BLaER1 treated with 17β-estradiol and CSF1 and Interleukin-3, amounts not matched to agents 10 nM and 100 nM (cell line): Measurements from ENCODE around the gene KCTD17.
"Not testable (repeated sequence)": the region's sequence is repeated elsewhere in the genome, so short reads cannot be mapped to it uniquely, and the experiment has no call there.

Experiments
- H3K27ac ChIP-seq, 11 experiments: shearing (Covaris generic); formaldehyde crosslinking; 2 replicates each; pipeline ENCODE4 v1.8.1; 2022
- H3K27me3 ChIP-seq, 11 experiments: shearing (Covaris generic); formaldehyde crosslinking; 2 replicates each; pipeline ENCODE4 v1.8.1; 2022
- H3K36me3 ChIP-seq, 11 experiments: shearing (Covaris generic); formaldehyde crosslinking; 2 replicates each; pipeline ENCODE4 v1.8.1; 2022
- H3K4me1 ChIP-seq, 10 experiments: shearing (Covaris generic); formaldehyde crosslinking; 2 replicates each; pipeline ENCODE4 v1.8.1; 2022
- H3K4me2 ChIP-seq, 11 experiments: shearing (Covaris generic); formaldehyde crosslinking; 2 replicates each; pipeline ENCODE4 v1.8.1; 2022
- H3K4me3 ChIP-seq, 10 experiments: shearing (Covaris generic); formaldehyde crosslinking; 2 replicates each; pipeline ENCODE4 v1.8.1; 2022
- H3K9ac ChIP-seq, 11 experiments: shearing (Covaris generic); formaldehyde crosslinking; 2 replicates each; pipeline ENCODE4 v1.8.1; 2022
- H3K9me3 ChIP-seq, 11 experiments: shearing (Covaris generic); formaldehyde crosslinking; replicated peaks in 1 of 11; 2 replicates each; pipeline ENCODE4 v1.8.1; 2022
- H4K20me1 ChIP-seq, 11 experiments: shearing (Covaris generic); formaldehyde crosslinking; 2 replicates each; pipeline ENCODE4 v1.8.1; 2022
- Cebpa-rat ChIP-seq, 11 experiments: shearing (Covaris generic); IDR thresholded peaks; 2 replicates each; pipeline ENCODE4 v1.8.1; 2022

Gene KCTD17

GRCh38 chr22:37070334-37070733 lies 18.8 kb downstream of the KCTD17 start:
- H3K27ac ChIP-seq: no peak overlapping the region
- H3K4me3 ChIP-seq: no peak overlapping the region
- peaks cover 14 to 34% (median 28%) of the 10 kb centered on the region in 11 experiments for H3K27me3 ChIP-seq
- peaks cover 0 to 28% (median 0%) of the 10 kb centered on the region in 11 experiments; a peak in 4 of 22 replicates for H4K20me1 ChIP-seq
- no peaks in the 10 kb centered on the region for H3K36me3 ChIP-seq
- peaks cover 0 to 4% (median 0%) of the 10 kb centered on the region in 10 experiments; a peak in 2 of 20 replicates for H3K4me1 ChIP-seq
- no peak for TF ChIP-seq Cebpa-rat (IDR thresholded peaks at IDR 0.05)
- no peak overlapping the region for H3K4me2 ChIP-seq
- H3K9ac ChIP-seq: no peak overlapping the region
- peaks cover 0 to 7% (median 0%) of the 10 kb centered on the region in 11 experiments; a peak in 2 of 22 replicates for H3K9me3 ChIP-seq

DNA sequence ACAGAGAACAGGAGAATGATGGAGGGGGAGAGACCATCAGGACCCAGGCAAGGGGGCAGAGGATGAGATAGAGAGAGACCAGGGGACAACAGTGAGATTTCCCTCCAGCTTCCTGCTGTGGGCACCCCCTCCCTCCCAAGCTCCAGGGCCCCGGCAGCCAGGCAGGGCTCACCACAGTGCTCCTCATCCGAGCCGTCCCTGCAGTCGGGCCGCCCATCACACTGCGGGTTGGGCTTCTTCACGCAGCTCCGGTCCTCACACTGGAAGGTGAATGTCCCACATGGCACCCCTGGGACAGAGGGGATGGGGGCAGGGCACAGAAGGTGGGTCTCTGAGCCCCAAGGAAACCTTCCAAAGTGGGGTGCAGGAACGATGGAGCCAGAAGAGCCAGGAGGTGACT lies 19.2 kb downstream of the KCTD17 start:
- Histone ChIP-seq H3K27me3 (peaks cover 14 to 34% (median 28%) of the 10 kb centered on the region in 11 experiments), H3K36me3 (no peaks in the 10 kb centered on the region), H4K20me1 (peaks cover 0 to 24% (median 0%) of the 10 kb centered on the region in 11 experiments; a peak in 4 of 22 replicates), H3K4me1 (peaks cover 0 to 4% (median 0%) of the 10 kb centered on the region in 10 experiments; a peak in 1 of 20 replicates), H3K4me2 (no peak overlapping the region), H3K9ac (no peak overlapping the region), H3K27ac (no peak overlapping the region), H3K9me3 (peaks cover 0 to 7% (median 0%) of the 10 kb centered on the region in 11 experiments; a peak in 2 of 22 replicates), H3K4me3 (no peak overlapping the region)
- no peak for TF ChIP-seq Cebpa-rat (IDR thresholded peaks at IDR 0.05)

DNA sequence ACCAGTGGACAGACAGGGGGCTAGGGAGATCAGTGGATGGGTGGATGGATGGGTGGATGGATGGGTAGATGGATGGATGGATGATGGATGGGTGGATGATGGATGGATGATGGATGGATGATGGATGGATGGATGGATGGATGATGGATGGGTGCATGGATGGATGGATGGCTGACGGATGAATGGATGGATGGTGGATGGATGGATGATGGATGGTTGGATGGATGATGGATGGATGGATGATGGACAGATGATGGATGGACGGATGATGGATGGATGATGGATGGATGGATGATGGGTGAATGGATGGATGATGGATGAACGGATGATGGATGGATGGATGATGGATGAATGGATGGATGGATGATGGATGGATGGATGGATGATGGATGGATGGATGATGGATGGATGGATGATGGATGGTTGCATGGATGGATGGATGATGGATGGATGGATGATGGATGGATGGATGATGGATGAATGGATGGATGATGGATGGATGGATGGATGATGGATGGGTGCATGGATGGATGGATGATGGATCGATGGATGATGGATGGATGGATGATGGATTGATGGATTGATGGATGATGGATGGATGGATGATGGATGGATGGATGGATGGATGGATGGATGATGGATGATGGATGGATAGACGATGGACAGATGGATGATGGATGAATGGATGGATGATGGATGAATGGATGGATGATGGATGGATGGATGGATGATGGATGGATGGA lies 20.5 kb downstream of the KCTD17 start:
- not testable (repeated sequence) for H3K9me3 ChIP-seq, H3K36me3 ChIP-seq, H3K9ac ChIP-seq, H3K27ac ChIP-seq, H3K4me2 ChIP-seq, H3K4me1 ChIP-seq, H3K4me3 ChIP-seq
- Histone ChIP-seq H4K20me1 (peaks cover 0 to 12% (median 0%) of the 10 kb centered on the region in 11 experiments; a peak in 4 of 22 replicates), H3K27me3 (peaks cover 14 to 34% (median 28%) of the 10 kb centered on the region in 11 experiments)

GRCh38 chr22:37072673-37073072 lies 21.1 kb downstream of the KCTD17 start:
- Histone ChIP-seq H3K9ac (no peak overlapping the region), H3K4me3 (no peak overlapping the region), H3K4me2 (no peak overlapping the region), H3K36me3 (no peaks in the 10 kb centered on the region), H3K27me3 (peaks cover 14 to 32% (median 25%) of the 10 kb centered on the region in 11 experiments), H3K27ac (no peak overlapping the region), H3K4me1 (peaks cover 0 to under 1% (median 0%) of the 10 kb centered on the region in 10 experiments; a peak in 2 of 20 replicates), H4K20me1 (peaks cover 0 to 6% (median 0%) of the 10 kb centered on the region in 11 experiments; a peak in 2 of 22 replicates), H3K9me3 (peaks cover 0 to 7% (median 0%) of the 10 kb centered on the region in 11 experiments; a peak in 2 of 22 replicates)
- TF ChIP-seq Cebpa-rat (IDR thresholded peaks at IDR 0.05): no peak

- Histone ChIP-seq H4K20me1 (peaks cover 0 to 4% (median 0%) of the 10 kb centered on the region in 11 experiments; a peak in 1 of 22 replicates), H3K4me3 (no peak overlapping the region), H3K27ac (no peak overlapping the region), H3K4me1 (peaks cover 7 to 17% (median 14%) of the 10 kb centered on the region in 10 experiments), H3K4me2 (no peak overlapping the region), H3K9ac (no peak overlapping the region), H3K27me3 (peaks cover 4 to 13% (median 8%) of the 10 kb centered on the region in 11 experiments; a peak in 15 of 22 replicates), H3K36me3 (no peaks in the 10 kb centered on the region), H3K9me3 (peaks cover 0 to 7% (median 0%) of the 10 kb centered on the region in 11 experiments; a peak in 2 of 22 replicates)
- TF ChIP-seq Cebpa-rat (IDR thresholded peaks at IDR 0.05): no peak
These were observed 23.0 kb downstream of the KCTD17 start for GRCh38 chr22:37074537-37074936.

- Histone ChIP-seq H3K9ac (no peak overlapping the region), H4K20me1 (peaks cover 0 to 4% (median 0%) of the 10 kb centered on the region in 11 experiments; a peak in 1 of 22 replicates), H3K4me1 (peaks cover 12 to 22% (median 19%) of the 10 kb centered on the region in 10 experiments), H3K4me2 (no peak overlapping the region), H3K27me3 (peaks cover under 1 to 8% (median 3%) of the 10 kb centered on the region in 11 experiments; a peak in 9 of 22 replicates), H3K4me3 (no peak overlapping the region), H3K27ac (no peak overlapping the region), H3K36me3 (no peaks in the 10 kb centered on the region), H3K9me3 (peaks cover 0 to 7% (median 0%) of the 10 kb centered on the region in 11 experiments; a peak in 2 of 22 replicates)
- no peak for TF ChIP-seq Cebpa-rat (IDR thresholded peaks at IDR 0.05)
These were observed 23.5 kb downstream of the KCTD17 start for GRCh38 chr22:37075046-37075445.

DNA sequence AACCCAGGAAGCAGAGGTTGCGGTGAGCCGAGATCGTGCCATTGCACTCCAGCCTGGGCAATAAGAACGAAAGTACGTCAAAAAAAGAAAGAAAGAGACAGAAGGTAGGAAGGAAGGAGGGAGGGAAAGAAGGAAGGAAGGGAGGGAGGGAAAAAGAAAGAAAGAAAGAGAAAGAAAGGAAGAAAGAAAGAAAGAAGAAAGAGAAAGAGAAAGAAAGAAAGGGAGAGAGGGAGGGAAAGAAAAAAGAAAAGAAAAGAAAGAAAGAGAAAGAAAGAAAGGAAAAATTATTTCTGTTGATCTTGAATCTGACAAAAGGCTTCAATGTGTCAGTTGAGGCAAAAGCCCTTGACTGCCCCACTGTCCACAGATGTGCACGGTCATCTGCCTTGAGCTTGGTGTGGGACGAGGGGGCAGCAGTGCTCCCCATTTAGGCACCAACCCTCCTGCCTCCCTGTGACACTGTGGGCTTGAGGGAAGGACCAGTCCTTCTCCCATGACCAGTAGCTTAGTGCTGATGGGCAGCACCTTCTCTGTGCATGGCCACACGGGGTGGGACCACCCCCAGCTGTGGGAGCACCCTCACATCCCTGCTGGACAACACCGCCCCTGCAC lies 24.4 kb downstream of the KCTD17 start:
- H3K9me3 ChIP-seq: peaks cover 0 to 7% (median 0%) of the 10 kb centered on the region in 11 experiments; a peak in 2 of 22 replicates

DNA sequence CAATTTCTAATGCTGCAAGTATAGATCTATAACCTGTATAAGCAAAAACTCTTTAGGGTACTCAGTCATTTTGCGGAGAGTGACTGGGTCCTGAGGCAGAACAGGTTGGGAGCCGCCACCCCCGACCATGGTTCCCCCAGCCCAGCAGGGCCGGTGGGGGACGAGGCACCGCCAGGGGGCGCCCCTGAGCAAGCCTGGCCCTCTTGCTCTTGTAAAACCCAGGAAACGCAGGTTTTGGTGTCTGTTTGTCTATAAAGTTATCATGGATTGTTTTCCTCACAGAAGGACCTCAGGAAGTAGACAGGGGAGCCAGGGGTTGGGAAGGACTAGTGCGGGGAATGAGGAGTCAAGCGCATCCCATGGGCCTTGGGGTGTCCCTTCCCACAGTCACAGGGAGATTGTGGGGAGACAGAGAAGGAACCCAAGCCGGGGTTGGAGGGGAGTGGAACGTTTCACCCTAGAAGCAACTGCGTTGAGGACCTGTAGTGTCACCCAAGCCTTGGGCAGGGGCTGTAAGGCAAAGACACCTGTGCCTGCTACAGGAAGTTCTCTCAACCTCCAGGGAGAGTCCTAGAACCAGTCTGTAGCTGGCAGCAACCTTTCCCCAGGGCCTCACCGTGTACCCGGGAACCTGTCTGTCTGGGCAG lies 26.4 kb downstream of the KCTD17 start:
- H3K9ac ChIP-seq: no peak overlapping the region
- H3K9me3 ChIP-seq: no peaks in the 10 kb centered on the region
- H4K20me1 ChIP-seq: peaks cover 0 to 4% (median 0%) of the 10 kb centered on the region in 11 experiments; a peak in 1 of 22 replicates
- TF ChIP-seq Cebpa-rat (IDR thresholded peaks at IDR 0.05): no peak
- H3K36me3 ChIP-seq: no peaks in the 10 kb centered on the region
- H3K4me1 ChIP-seq: peaks cover 22 to 46% (median 42%) of the 10 kb centered on the region in 10 experiments
- no peak overlapping the region for H3K27ac ChIP-seq
- H3K4me2 ChIP-seq: peak overlapping the region in 7 of 11 experiments; percentile 24 to 68 (median 45); a peak in 10 of 22 replicates
- no peaks in the 10 kb centered on the region for H3K27me3 ChIP-seq
- H3K4me3 ChIP-seq: no peak overlapping the region

More for the DNA sequence above, 24.4 kb downstream of the KCTD17 start:
- H3K9ac ChIP-seq: no peak overlapping the region
- H4K20me1 ChIP-seq: peaks cover 0 to 4% (median 0%) of the 10 kb centered on the region in 11 experiments; a peak in 1 of 22 replicates
- no peak overlapping the region for H3K4me3 ChIP-seq
- no peaks in the 10 kb centered on the region; a peak in 1 of 22 replicates for H3K27me3 ChIP-seq
- no peaks in the 10 kb centered on the region for H3K36me3 ChIP-seq
- no peak for TF ChIP-seq Cebpa-rat (IDR thresholded peaks at IDR 0.05)
- no peak overlapping the region for H3K27ac ChIP-seq
- H3K4me1 ChIP-seq: peaks cover 21 to 31% (median 28%) of the 10 kb centered on the region in 10 experiments
- no peak overlapping the region for H3K4me2 ChIP-seq
